NCI-H82 (cell line): ENCODE data around the gene RPP14.
A peak's percentile ranks its signal among the peaks of the same experiment; 100 is the strongest.

Source experiments
- DNase-seq: peaks from one replicate; lab custom pipeline; 2025; lab: John Stamatoyannopoulos, UW

The RPP14 gene

GRCh38 chr3:58357402-58357801 lies 51.4 kb downstream of the RPP14 start:
- DNase-seq: peak; percentile 27

GRCh38 chr3:58358092-58358491 lies 52.0 kb downstream of the RPP14 start:
- no peak for DNase-seq

- DNase-seq: no peak
Observed at GRCh38 chr3:58358808-58359207, 52.8 kb downstream of the RPP14 start.

GRCh38 chr3:58359621-58360020 lies 53.6 kb downstream of the RPP14 start:
- no peak for DNase-seq

GRCh38 chr3:58361866-58362265 lies 55.8 kb downstream of the RPP14 start:
- no peak for DNase-seq

- DNase-seq: no peak
Observed at GRCh38 chr3:58366699-58367098, 60.7 kb downstream of the RPP14 start.

GRCh38 chr3:58369038-58369437 lies 63.0 kb downstream of the RPP14 start:
- no peak for DNase-seq
